ENCODE data around the gene PTGFR. TPM values are rescaled to one million over a fixed set of nuclear protein-coding genes. Genes with fewer than 3 reads are reported as not detected.

The PTGFR gene
- total RNA-seq, 4 donors from 2014 or later, result 2.2 to 5.9 (median 3.2) TPM

GRCh38 chr1:78468521-78468920, 22.3 kb upstream of the PTGFR start:
- no peaks in the 10 kb centered on the region for H3K9me3 ChIP-seq
- DNase-seq (ENCODE audit: low spot score in 2 of 2), result no peak
- H3K4me3 ChIP-seq, result no peak overlapping the region
- TF ChIP-seq EP300 (IDR thresholded peaks at IDR 0.05) (no peak), POLR2AphosphoS5 (IDR thresholded peaks at IDR 0.05) (no peak), POLR2A (IDR thresholded peaks at IDR 0.05) (no peak), CTCF (IDR thresholded peaks at IDR 0.05) (no peak)
- no peaks in the 10 kb centered on the region for H3K36me3 ChIP-seq
- no peak overlapping the region for H3K27ac ChIP-seq
- WGBS, result 56% methylated on average over 1 of the region's 1 CpG
- H3K4me1 ChIP-seq, result peaks cover 3% of the 10 kb centered on the region
- no peaks in the 10 kb centered on the region for H3K27me3 ChIP-seq

GRCh38 chr1:78469576-78469975, 21.2 kb upstream of the PTGFR start:
- no peak for DNase-seq (ENCODE audit: low spot score in 2 of 2)
- H3K27ac ChIP-seq, result no peak overlapping the region
- no peak overlapping the region for H3K4me3 ChIP-seq
- TF ChIP-seq EP300 (IDR thresholded peaks at IDR 0.05), result no peak
- peaks cover 3% of the 10 kb centered on the region for H3K4me1 ChIP-seq
- WGBS, result 58% methylated on average over 1 of the region's 1 CpG
- no peaks in the 10 kb centered on the region for H3K27me3 ChIP-seq
- H3K36me3 ChIP-seq, result no peaks in the 10 kb centered on the region
- H3K9me3 ChIP-seq, result no peaks in the 10 kb centered on the region

GRCh38 chr1:78471890-78472620, 18.7 kb upstream of the PTGFR start:
- 28% methylated on average over 2 of the region's 2 CpGs for WGBS
- no peaks in the 10 kb centered on the region for H3K27me3 ChIP-seq
- H3K4me3 ChIP-seq, result no peak overlapping the region
- no peaks in the 10 kb centered on the region for H3K9me3 ChIP-seq
- TF ChIP-seq POLR2AphosphoS5 (IDR thresholded peaks at IDR 0.05) (no peak), POLR2A (IDR thresholded peaks at IDR 0.05) (no peak), EP300 (IDR thresholded peaks at IDR 0.05) (no peak), CTCF (IDR thresholded peaks at IDR 0.05) (no peak)
- DNase-seq (ENCODE audit: low spot score in 2 of 2), result no peak
- no peaks in the 10 kb centered on the region for H3K36me3 ChIP-seq
- peaks cover 8% of the 10 kb centered on the region for H3K4me1 ChIP-seq
- H3K27ac ChIP-seq, result no peak overlapping the region

- Histone ChIP-seq H3K27me3 (no peaks in the 10 kb centered on the region), H3K4me1 (peaks cover 8% of the 10 kb centered on the region), H3K27ac (no peak overlapping the region), H3K36me3 (no peaks in the 10 kb centered on the region), H3K4me3 (no peak overlapping the region), H3K9me3 (no peaks in the 10 kb centered on the region)
- DNase-seq (ENCODE audit: low spot score in 2 of 2), result no peak
- WGBS, result 84% methylated on average over 2 of the region's 2 CpGs
- TF ChIP-seq CTCF (IDR thresholded peaks at IDR 0.05) (no peak), POLR2AphosphoS5 (IDR thresholded peaks at IDR 0.05) (no peak)
Observed at GRCh38 chr1:78472851-78473496, 17.8 kb upstream of the PTGFR start.

GRCh38 chr1:78474092-78474491, 16.7 kb upstream of the PTGFR start:
- H3K9me3 ChIP-seq, result no peaks in the 10 kb centered on the region
- DNase-seq (ENCODE audit: low spot score in 2 of 2), result no peak
- no peak overlapping the region for H3K4me3 ChIP-seq
- H3K27ac ChIP-seq, result no peak overlapping the region
- H3K27me3 ChIP-seq, result no peaks in the 10 kb centered on the region
- no peaks in the 10 kb centered on the region for H3K36me3 ChIP-seq
- TF ChIP-seq CTCF (IDR thresholded peaks at IDR 0.05) (no peak), POLR2AphosphoS5 (IDR thresholded peaks at IDR 0.05) (no peak), POLR2A (IDR thresholded peaks at IDR 0.05) (no peak), EP300 (IDR thresholded peaks at IDR 0.05) (no peak)
- H3K4me1 ChIP-seq, result peaks cover 8% of the 10 kb centered on the region
